Neural crest cell (in vitro differentiated cells): ENCODE data around the gene MYH7. TPM values are rescaled to one million over a fixed set of nuclear protein-coding genes. Genes with fewer than 3 reads are reported as not detected.

Experiments
- DNase-seq: peaks from one replicate; pipeline ENCODE4 v3.0.0; 2021; ENCODE audit warnings: low read depth, mixed read lengths, low spot score
- H3K27ac Mint-ChIP-seq: one replicate; pipeline ENCODE4 v1.8.0; 2021; ENCODE audit warnings: mild to moderate bottlenecking, mixed read lengths; ENCODE audit not compliant: unreplicated experiment
- H3K27me3 Mint-ChIP-seq: 2 replicates; pipeline ENCODE4 v1.8.0; 2021; ENCODE audit warnings: low read depth, mild to moderate bottlenecking, mixed read lengths
- H3K36me3 Mint-ChIP-seq: 2 replicates; pipeline ENCODE4 v1.8.0; 2021; ENCODE audit warnings: low read depth, mild to moderate bottlenecking, mixed read lengths
- H3K4me1 Mint-ChIP-seq: 2 replicates; pipeline ENCODE4 v1.8.0; 2021; ENCODE audit warnings: mixed read lengths
- H3K4me3 Mint-ChIP-seq: one replicate; pipeline ENCODE4 v1.8.0; 2021; ENCODE audit warnings: mild to moderate bottlenecking, mixed read lengths
- H3K9me3 Mint-ChIP-seq: 2 replicates; pipeline ENCODE4 v1.8.0; 2021; ENCODE audit warnings: mixed read lengths
- long read RNA-seq: library from polyadenylated mRNA; unstranded; transcript quantifications from one replicate; pipeline ENCODE4 v2.0.0, GENCODE V29; 2020
- total RNA-seq: library from RNA; stranded (reverse); gene quantifications from 2 replicates; pipeline ENCODE4 v1.2.1, GENCODE V29; 2021
- TF ChIP-seq, protein P1 (sequence below): fragments of 200-600 bp; sonication (generic); conservative IDR thresholded peaks from 2 replicates; pipeline ENCODE4 v1.5.0; 2021; ENCODE audit warnings: antibody characterized with exemption, mild to moderate bottlenecking

Gene MYH7
- 0.05 TPM in 1 of 2 replicates, not detected in the other for total RNA-seq
- long read RNA-seq = 0 reads

- no peak for DNase-seq
- H3K4me1 Mint-ChIP-seq = peaks cover 42% of the 10 kb centered on the region
- TF ChIP-seq, protein P1, sequence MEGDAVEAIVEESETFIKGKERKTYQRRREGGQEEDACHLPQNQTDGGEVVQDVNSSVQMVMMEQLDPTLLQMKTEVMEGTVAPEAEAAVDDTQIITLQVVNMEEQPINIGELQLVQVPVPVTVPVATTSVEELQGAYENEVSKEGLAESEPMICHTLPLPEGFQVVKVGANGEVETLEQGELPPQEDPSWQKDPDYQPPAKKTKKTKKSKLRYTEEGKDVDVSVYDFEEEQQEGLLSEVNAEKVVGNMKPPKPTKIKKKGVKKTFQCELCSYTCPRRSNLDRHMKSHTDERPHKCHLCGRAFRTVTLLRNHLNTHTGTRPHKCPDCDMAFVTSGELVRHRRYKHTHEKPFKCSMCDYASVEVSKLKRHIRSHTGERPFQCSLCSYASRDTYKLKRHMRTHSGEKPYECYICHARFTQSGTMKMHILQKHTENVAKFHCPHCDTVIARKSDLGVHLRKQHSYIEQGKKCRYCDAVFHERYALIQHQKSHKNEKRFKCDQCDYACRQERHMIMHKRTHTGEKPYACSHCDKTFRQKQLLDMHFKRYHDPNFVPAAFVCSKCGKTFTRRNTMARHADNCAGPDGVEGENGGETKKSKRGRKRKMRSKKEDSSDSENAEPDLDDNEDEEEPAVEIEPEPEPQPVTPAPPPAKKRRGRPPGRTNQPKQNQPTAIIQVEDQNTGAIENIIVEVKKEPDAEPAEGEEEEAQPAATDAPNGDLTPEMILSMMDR = no peak
- no peaks in the 10 kb centered on the region for H3K9me3 Mint-ChIP-seq
- no peak within 1 kb of the TSS for H3K4me3 Mint-ChIP-seq
- H3K27me3 Mint-ChIP-seq = peaks cover 11% of the 10 kb centered on the region
- H3K27ac Mint-ChIP-seq = peak within 1 kb of the TSS; percentile 87
- no peaks in the 10 kb centered on the region for H3K36me3 Mint-ChIP-seq
Observed at GRCh38 chr14:23435543-23436326, at the start of gene MYH7. Gene MYH7 (minus strand): TSS chr14:23435660. CDS start chr14:23433732, 1,928 bp downstream.

GRCh38 chr14:23483236-23483854 is 47.9 kb upstream of the MYH7 start:
- peak overlapping the region; percentile 28 for H3K4me3 Mint-ChIP-seq
- H3K27ac Mint-ChIP-seq = peak overlapping the region; percentile 14
- H3K9me3 Mint-ChIP-seq = no peaks in the 10 kb centered on the region
- TF ChIP-seq, protein P1 = peak; percentile 58
- H3K27me3 Mint-ChIP-seq = no peaks in the 10 kb centered on the region
- peak; percentile 12 for DNase-seq
- H3K36me3 Mint-ChIP-seq = no peaks in the 10 kb centered on the region
- H3K4me1 Mint-ChIP-seq = peaks cover 22% of the 10 kb centered on the region

- TF ChIP-seq, protein P1 = no peak
- no peak for DNase-seq
- H3K36me3 Mint-ChIP-seq = no peaks in the 10 kb centered on the region
- no peaks in the 10 kb centered on the region for H3K9me3 Mint-ChIP-seq
- H3K27me3 Mint-ChIP-seq = no peaks in the 10 kb centered on the region
- no peak overlapping the region for H3K27ac Mint-ChIP-seq
- peaks cover 23% of the 10 kb centered on the region for H3K4me1 Mint-ChIP-seq
- H3K4me3 Mint-ChIP-seq = no peak overlapping the region
Observed at GRCh38 chr14:23482823-23483148, 47.3 kb upstream of the MYH7 start.

GRCh38 chr14:23481979-23482822 is 46.7 kb upstream of the MYH7 start:
- Mint-ChIP-seq H3K36me3 (peaks cover under 1% of the 10 kb centered on the region), H3K27me3 (no peaks in the 10 kb centered on the region), H3K9me3 (no peaks in the 10 kb centered on the region), H3K4me1 (peaks cover 23% of the 10 kb centered on the region), H3K4me3 (no peak overlapping the region), H3K27ac (peak overlapping the region; percentile 29)
- TF ChIP-seq, protein P1 = no peak
- no peak for DNase-seq

DNA sequence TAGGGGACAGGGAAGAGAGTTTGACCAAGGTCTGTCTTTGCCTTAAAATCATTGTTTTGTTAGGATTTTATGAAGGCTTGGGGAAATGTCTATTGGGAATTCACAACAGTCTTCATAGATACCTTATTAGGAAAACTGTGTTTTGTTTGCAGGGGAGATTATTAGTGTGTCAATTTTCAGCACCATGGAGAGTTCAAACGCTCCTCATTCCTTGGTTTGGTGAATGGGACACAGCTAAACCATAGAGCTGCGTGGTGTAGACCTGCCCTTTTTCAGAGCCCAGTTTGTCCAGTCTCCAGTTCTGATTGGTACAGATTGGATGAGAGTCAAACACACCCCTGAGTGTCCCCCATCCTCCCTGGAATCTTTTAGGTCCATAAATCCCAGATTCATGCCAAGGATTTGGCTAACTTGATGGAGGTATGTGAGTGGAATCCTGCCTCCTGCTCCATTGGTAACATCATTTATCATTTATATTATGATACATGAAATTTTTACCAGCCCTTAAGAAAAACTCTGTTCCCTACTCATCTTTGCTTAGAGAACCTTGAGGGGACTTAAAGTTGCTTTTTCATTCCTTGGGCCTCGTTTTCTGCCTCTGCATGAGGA is 46.0 kb upstream of the MYH7 start:
- no peak overlapping the region for H3K27ac Mint-ChIP-seq
- H3K4me3 Mint-ChIP-seq = no peak overlapping the region
- TF ChIP-seq, protein P1 = no peak
- H3K4me1 Mint-ChIP-seq = peaks cover 23% of the 10 kb centered on the region
- peaks cover 4% of the 10 kb centered on the region for H3K36me3 Mint-ChIP-seq
- no peaks in the 10 kb centered on the region for H3K9me3 Mint-ChIP-seq
- H3K27me3 Mint-ChIP-seq = no peaks in the 10 kb centered on the region
- peak; percentile 22 for DNase-seq
